Progenitor cell of endocrine pancreas (in vitro differentiated cells): Measurements from ENCODE around the gene FGD3. TPM values are rescaled to one million over a fixed set of nuclear protein-coding genes. Genes with fewer than 3 reads are reported as not detected.

Experiments
- DNase-seq: peaks from one replicate; pipeline ENCODE4 v3.0.0; 2021; ENCODE audit warnings: low spot score; ENCODE audit not compliant: unreplicated experiment
- H3K27ac Mint-ChIP-seq: 2 replicates; pipeline ENCODE4 v1.8.0; 2021; ENCODE audit warnings: mild to moderate bottlenecking, moderate library complexity, mixed read lengths
- H3K27me3 Mint-ChIP-seq: 2 replicates; pipeline ENCODE4 v1.8.0; 2021; ENCODE audit warnings: mixed read lengths
- H3K36me3 Mint-ChIP-seq: 2 replicates; pipeline ENCODE4 v1.8.0; 2022; ENCODE audit warnings: mixed read lengths; ENCODE audit not compliant: insufficient read depth
- H3K4me1 Mint-ChIP-seq: 2 replicates; pipeline ENCODE4 v1.8.0; 2021; ENCODE audit warnings: low read depth, mixed read lengths
- H3K4me3 Mint-ChIP-seq: 2 replicates; pipeline ENCODE4 v1.8.0; 2021; ENCODE audit warnings: low read depth, mild to moderate bottlenecking, moderate library complexity, mixed read lengths
- H3K9me3 Mint-ChIP-seq: 2 replicates; pipeline ENCODE4 v1.8.0; 2021; ENCODE audit warnings: low read depth, mixed read lengths
- CTCF ChIP-seq: fragments of 200-600 bp; sonication (generic); IDR thresholded peaks from one replicate; pipeline ENCODE4 v1.5.0; 2021; ENCODE audit warnings: antibody characterized with exemption, mild to moderate bottlenecking; ENCODE audit not compliant: unreplicated experiment
- total RNA-seq: library from RNA; stranded (reverse); gene quantifications from 2 replicates; pipeline ENCODE4 v1.2.1, GENCODE V29; 2021

Gene FGD3
- total RNA-seq, 1 donor from 2014 or later: 9.6 TPM

- Mint-ChIP-seq H3K4me3 (no peak overlapping the region), H3K36me3 (peaks cover 1% of the 10 kb centered on the region), H3K9me3 (no peaks in the 10 kb centered on the region), H3K27me3 (peaks cover 3% of the 10 kb centered on the region), H3K27ac (no peak overlapping the region), H3K4me1 (peaks cover 1% of the 10 kb centered on the region)
- DNase-seq: no peak
- no peak for TF ChIP-seq CTCF
Observed at GRCh38 chr9:93035106-93035660, 87.9 kb downstream of the FGD3 start.

GRCh38 chr9:93035821-93036351 lies 88.6 kb downstream of the FGD3 start:
- Mint-ChIP-seq H3K4me3 (no peak overlapping the region), H3K27ac (no peak overlapping the region), H3K4me1 (peaks cover 1% of the 10 kb centered on the region), H3K36me3 (peaks cover under 1% of the 10 kb centered on the region), H3K9me3 (no peaks in the 10 kb centered on the region), H3K27me3 (peaks cover 1% of the 10 kb centered on the region)
- no peak for DNase-seq
- TF ChIP-seq CTCF: no peak

- Mint-ChIP-seq H3K4me1 (peaks cover 1% of the 10 kb centered on the region), H3K27ac (no peak overlapping the region), H3K9me3 (no peaks in the 10 kb centered on the region), H3K4me3 (no peak overlapping the region), H3K27me3 (no peaks in the 10 kb centered on the region), H3K36me3 (no peaks in the 10 kb centered on the region)
- peak; percentile 26 for TF ChIP-seq CTCF
- DNase-seq: no peak
Observed at GRCh38 chr9:93036887-93037475, 89.7 kb downstream of the FGD3 start.

- no peak for TF ChIP-seq CTCF
- DNase-seq: no peak
- Mint-ChIP-seq H3K27me3 (no peaks in the 10 kb centered on the region), H3K36me3 (no peaks in the 10 kb centered on the region), H3K27ac (no peak overlapping the region), H3K9me3 (no peaks in the 10 kb centered on the region), H3K4me1 (peaks cover 1% of the 10 kb centered on the region), H3K4me3 (no peak overlapping the region)
Observed at GRCh38 chr9:93037476-93037971, 90.2 kb downstream of the FGD3 start.

- H3K27ac Mint-ChIP-seq: no peak overlapping the region
- no peak for TF ChIP-seq CTCF
- H3K9me3 Mint-ChIP-seq: no peaks in the 10 kb centered on the region
Observed at GRCh38 chr9:93038918-93039317, 91.6 kb downstream of the FGD3 start.

More at GRCh38 chr9:93038918-93039317, 91.6 kb downstream of the FGD3 start:
- Mint-ChIP-seq H3K27me3 (no peaks in the 10 kb centered on the region), H3K36me3 (no peaks in the 10 kb centered on the region), H3K4me3 (no peak overlapping the region), H3K4me1 (peaks cover 1% of the 10 kb centered on the region)
- no peak for DNase-seq
